ENCODE data around the gene TKT. TPM values are rescaled to one million over a fixed set of nuclear protein-coding genes. Genes with fewer than 3 reads are reported as not detected.

Gene TKT
- total and polyA plus RNA-seq, 2 of the 4 experiments (the other 2 are of a cell fraction), result 280 to 349 TPM

GRCh38 chr3:53267766-53268165 lies 11.9 kb upstream of the TKT start:
- Histone ChIP-seq H3K14ac (replicated peaks; ENCODE audit: low read depth, low read length) (no peak overlapping the region), H3K23ac (ENCODE audit: low read depth, low read length) (peak overlapping the region; percentile 1; the same call in 1 of the 2 replicates), H2AFZ (replicated peaks; ENCODE audit: low read length, poor library complexity) (peak overlapping the region; percentile 48), H2AK9ac (replicated peaks; ENCODE audit: low read depth, low read length, poor library complexity) (no peak overlapping the region), H2BK20ac (ENCODE audit: low read depth, low read length) (peak overlapping the region; percentile 92; the same call in 1 of the 2 replicates), H3K79me1 (ENCODE audit: low read depth in 1 of 2, low read length in 2 of 2) (peaks cover 0 to 10% of the 10 kb centered on the region in 2 experiments; a peak in 2 of 4 replicates), H3K4me3 (ENCODE audit: insufficient read depth, low read depth, low read length) (no peak overlapping the region), H4K5ac (ENCODE audit: low read depth, low read length) (peak overlapping the region; percentile 32), H2AK5ac (ENCODE audit: low read depth, low read length) (no peak overlapping the region), H2BK15ac (ENCODE audit: low read depth, low read length) (peak overlapping the region; percentile 56; the same call in 1 of the 3 replicates), H3K4ac (ENCODE audit: low read depth, low read length) (peak overlapping the region; percentile 76), H4K91ac (ENCODE audit: insufficient read depth, low read depth, low read length) (peak overlapping the region; percentile 32; the same call in 1 of the 2 replicates), H4K8ac (ENCODE audit: low read depth in 2 of 2, low read length in 2 of 2) (peak overlapping the region in 1 of 2 experiments; percentile 18; a peak in 1 of 4 replicates), H3K4me1 (ENCODE audit: control insufficient read depth, insufficient read depth, low read length) (peaks cover 11% of the 10 kb centered on the region), H3K27me3 (ENCODE audit: control insufficient read depth, insufficient read depth, low read length) (no peaks in the 10 kb centered on the region), H3K18ac (ENCODE audit: low read depth, low read length) (peak overlapping the region; percentile 35), H3K56ac (ENCODE audit: extremely low read depth, insufficient read depth, low read length) (no peak overlapping the region), H3K9me1 (ENCODE audit: insufficient read depth, low read length) (peaks cover 9% of the 10 kb centered on the region; the same call in 1 of the 2 replicates), H3K9me3 (ENCODE audit: control insufficient read depth, insufficient read depth, low read length) (no peaks in the 10 kb centered on the region), H3K36me3 (ENCODE audit: control insufficient read depth, insufficient read depth, low read length) (no peaks in the 10 kb centered on the region), H2BK120ac (ENCODE audit: low read depth, low read length) (peak overlapping the region; percentile 93), H4K20me1 (ENCODE audit: insufficient read depth, low read length) (no peaks in the 10 kb centered on the region), H3K27ac (ENCODE audit: insufficient read depth, low read length) (no peak overlapping the region), H3K9ac (ENCODE audit: low read depth, low read length) (no peak overlapping the region), H2BK5ac (ENCODE audit: low read depth, low read length, poor library complexity, severe bottlenecking) (peak overlapping the region; percentile 41), H3K4me2 (ENCODE audit: low read depth, low read length) (no peak overlapping the region)
- intact Hi-C loops (cut with micrococcal nuclease) (no loop called here), dilution Hi-C loops (cut with HindIII; ENCODE audit: low sequenced_read_pairs, unreplicated experiment) (no loop called here), in situ Hi-C loops (cut with MboI; ENCODE audit: low sequenced_read_pairs) (no loop called here)
- ATAC-seq (ENCODE audit: low read depth), result no peak
- TF ChIP-seq MAZ (IDR thresholded peaks at IDR 0.05; ENCODE audit: borderline replicate concordance, low read depth, low read length), result no peak
- POLR2A ChIA-PET (ENCODE audit: unreplicated experiment), result no interaction called here
- no TSS peak for BruUV-seq (replicated peaks)
- CTCF ChIA-PET, result no interaction called here
- DNase-seq, result no peak

Measured in IMR-90 (cell line).